H1 (cell line): ENCODE data around the gene RNF38. TPM values are rescaled to one million over a fixed set of nuclear protein-coding genes. Genes with fewer than 3 reads are reported as not detected.

Experiments used
- CTCF ChIA-PET: fragments of 300-600 bp; sonication (Branson Sonifier 250); formaldehyde crosslinking; loops from one replicate; lab custom pipeline; 2021; ENCODE audit not compliant: partially characterized antibody; lab: Charles Lee
- POLR2A ChIA-PET: fragments of 300-600 bp; sonication (Branson Sonifier 250); formaldehyde crosslinking; loops from one replicate; lab custom pipeline; 2021; ENCODE audit warnings: inconsistent platforms; ENCODE audit not compliant: partially characterized antibody; lab: Charles Lee
- DNase-seq, 2 experiments: peaks; one replicate each; pipeline versions ENCODE4 v3.0.0 to v3.0.0-alpha.2; 2010 to 2022; ENCODE audit warnings: low spot score in 2 of 2, low read depth in 1 of 2, mixed read lengths in 1 of 2
- FAIRE-seq: peaks from 2 replicates; lab custom pipeline; 2011; peaks lifted over from hg19 to GRCh38; lab: Jason Lieb, UNC
- H2AFZ ChIP-seq: 2 replicates; pipeline ENCODE4 v1.8.1; 2012; ENCODE audit warnings: low read length, inconsistent platforms
- H2AK5ac ChIP-seq: 2 replicates; pipeline ENCODE4 v1.6.1; 2013; ENCODE audit warnings: low read depth, low read length
- H2BK120ac ChIP-seq: replicated peaks from 2 replicates; pipeline ENCODE3; 2013; ENCODE audit warnings: low read depth, low read length, inconsistent platforms
- H2BK12ac ChIP-seq: 2 replicates; pipeline ENCODE4 v1.6.1; 2013; ENCODE audit warnings: low read depth, low read length
- H2BK15ac ChIP-seq: 2 replicates; pipeline ENCODE4 v1.6.1; 2013; ENCODE audit warnings: low read length
- H2BK20ac ChIP-seq: 2 replicates; pipeline ENCODE4 v1.6.1; 2013; ENCODE audit warnings: low read length
- H2BK5ac ChIP-seq: 2 replicates; pipeline ENCODE4 v1.6.1; 2013; ENCODE audit warnings: low read depth, low read length
- H3K14ac ChIP-seq: 2 replicates; pipeline ENCODE4 v1.6.1; 2013; ENCODE audit warnings: inconsistent platforms; ENCODE audit not compliant: insufficient read length
- H3K18ac ChIP-seq: 2 replicates; pipeline ENCODE4 v1.6.1; 2013; ENCODE audit warnings: low read length; ENCODE audit errors: extremely low read depth
- H3K23ac ChIP-seq: 2 replicates; pipeline ENCODE4 v1.6.1; 2013; ENCODE audit warnings: inconsistent platforms; ENCODE audit not compliant: insufficient read length
- H3K23me2 ChIP-seq: 2 replicates; pipeline ENCODE4 v1.6.1; 2013; ENCODE audit warnings: low read depth, low read length
- H3K27ac ChIP-seq: 2 replicates; pipeline ENCODE4 v1.6.1; 2011; ENCODE audit warnings: low read depth, low read length, inconsistent platforms
- H3K27me3 ChIP-seq, 4 experiments: replicated peaks in 1 of 4; 1 replicate in 1 of 4; 2 replicates in 3 of 4; pipeline versions ENCODE4 v1.6.1 to v1.8.1; 2011 to 2013; ENCODE audit warnings: low read length in 3 of 4, mild to moderate bottlenecking in 3 of 4, inconsistent platforms in 2 of 4, mixed read lengths in 2 of 4, moderate library complexity in 1 of 4; ENCODE audit not compliant: control insufficient read depth in 3 of 4, insufficient read depth in 3 of 4; ENCODE audit errors: extremely low read depth in 1 of 4
- H3K36me3 ChIP-seq, 4 experiments: 2 replicates each; pipeline versions ENCODE4 v1.6.1 to v1.8.1; 2011 to 2013; ENCODE audit warnings: mild to moderate bottlenecking in 4 of 4, low read length in 3 of 4, moderate library complexity in 2 of 4, control low read depth in 1 of 4, inconsistent platforms in 1 of 4; ENCODE audit not compliant: insufficient read depth in 4 of 4, control insufficient read depth in 2 of 4
- H3K4ac ChIP-seq: replicated peaks from 2 replicates; pipeline ENCODE3; 2013; ENCODE audit warnings: low read length, low read depth, mixed read lengths, inconsistent platforms; ENCODE audit not compliant: insufficient read length
- H3K4me1 ChIP-seq, 4 experiments: replicated peaks in 1 of 4; 1 replicate in 1 of 4; 2 replicates in 3 of 4; pipeline versions ENCODE4 v1.6.1 to v1.8.1; 2011 to 2013; ENCODE audit warnings: low read length in 3 of 4, inconsistent platforms in 2 of 4, mixed read lengths in 1 of 4; ENCODE audit not compliant: insufficient read depth in 4 of 4, control insufficient read depth in 3 of 4
- H3K4me2 ChIP-seq, 2 experiments: 2 replicates each; pipeline versions ENCODE4 v1.6.1 to v1.8.1; 2011 to 2013; ENCODE audit warnings: low read depth in 2 of 2, low read length in 2 of 2, control low read depth in 1 of 2, inconsistent platforms in 1 of 2, mild to moderate bottlenecking in 1 of 2; ENCODE audit not compliant: insufficient read depth in 1 of 2
- H3K4me3 ChIP-seq, 4 experiments: fragments of 200-600, 300-600 bp in 1 of 4; sonication (generic), shearing (Covaris generic), sonication (Bioruptor Twin) in 1 of 4; 2 replicates each; pipeline versions ENCODE4 v1.5.1 to v1.8.1; 2011 to 2016; ENCODE audit warnings: low read length in 4 of 4, low read depth in 3 of 4, control low read depth in 2 of 4, inconsistent platforms in 2 of 4, mild to moderate bottlenecking in 2 of 4, mixed read lengths in 1 of 4, moderate library complexity in 1 of 4; ENCODE audit not compliant: insufficient read depth in 2 of 4; ENCODE audit errors: extremely low read depth in 1 of 4
- H3K56ac ChIP-seq: replicated peaks from 2 replicates; pipeline ENCODE3; 2013; ENCODE audit warnings: low read depth, mild to moderate bottlenecking, mixed read lengths, low read length, inconsistent platforms; ENCODE audit not compliant: insufficient read length
- H3K79me1 ChIP-seq: 2 replicates; pipeline ENCODE4 v1.6.1; 2013; ENCODE audit warnings: low read depth, low read length, control low read depth
- H3K79me2 ChIP-seq, 2 experiments: 2 replicates each; pipeline versions ENCODE4 v1.6.1 to v1.8.1; 2012 to 2013; ENCODE audit warnings: low read length in 2 of 2, mild to moderate bottlenecking in 2 of 2, inconsistent platforms in 1 of 2; ENCODE audit not compliant: insufficient read depth in 2 of 2, control insufficient read depth in 1 of 2
- H3K9ac ChIP-seq, 4 experiments: replicated peaks in 1 of 4; 1 replicate in 1 of 4; 2 replicates in 3 of 4; pipeline versions ENCODE4 v1.6.1 to v1.8.1; 2011 to 2013; ENCODE audit warnings: low read depth in 3 of 4, low read length in 3 of 4, control low read depth in 2 of 4, mild to moderate bottlenecking in 2 of 4, moderate library complexity in 2 of 4, inconsistent platforms in 1 of 4; ENCODE audit errors: extremely low read depth in 1 of 4
- H3K9me3 ChIP-seq, 2 experiments: 2 replicates each; pipeline versions ENCODE4 v1.6.1 to v1.8.1; 2012 to 2013; ENCODE audit warnings: mild to moderate bottlenecking in 2 of 2, moderate library complexity in 2 of 2, control low read depth in 1 of 2, inconsistent platforms in 1 of 2, low read depth in 1 of 2, low read length in 1 of 2, mixed read lengths in 1 of 2; ENCODE audit not compliant: insufficient read depth in 2 of 2
- H4K20me1 ChIP-seq, 2 experiments: replicated peaks in 1 of 2; 2 replicates each; pipeline versions ENCODE3 to v1.8.1; 2011 to 2013; ENCODE audit warnings: inconsistent platforms in 2 of 2, low read length in 2 of 2, mild to moderate bottlenecking in 1 of 2; ENCODE audit not compliant: insufficient read depth in 2 of 2, control insufficient read depth in 1 of 2
- H4K5ac ChIP-seq: 2 replicates; pipeline ENCODE4 v1.6.1; 2013; ENCODE audit warnings: low read length, low read depth, mixed read lengths, inconsistent platforms; ENCODE audit not compliant: insufficient read length
- H4K8ac ChIP-seq: 2 replicates; pipeline ENCODE4 v1.8.0; 2013; ENCODE audit warnings: mild to moderate bottlenecking, moderate library complexity, low read length, inconsistent platforms; ENCODE audit not compliant: insufficient read depth; ENCODE audit errors: extremely low read depth
- H4K91ac ChIP-seq: replicated peaks from 2 replicates; pipeline ENCODE3; 2013; ENCODE audit warnings: low read length, mixed read lengths, inconsistent platforms; ENCODE audit not compliant: insufficient read length
- JUN ChIP-seq: IDR thresholded peaks from 2 replicates; pipeline ENCODE4 v1.6.1; 2011; ENCODE audit warnings: low read depth, mild to moderate bottlenecking, improper control_type of control experiment, low read length
- TAF1 ChIP-seq: IDR thresholded peaks from 2 replicates; pipeline ENCODE4 v1.6.1; 2011; ENCODE audit warnings: mild to moderate bottlenecking, low read depth, low read length
- WGBS, 2 experiments: shearing (Covaris generic) in 1 of 2; methylation state at CpG; one replicate each; pipeline versions ENCODE4 v1.1.6 to v1.1.7; 2013 to 2015; ENCODE audit warnings: low lambda C conversion rate in 2 of 2, mixed read lengths in 2 of 2, inconsistent platforms in 1 of 2, low coverage in 1 of 2, missing lambda C conversion rate in 1 of 2; ENCODE audit not compliant: insufficient replicate concordance in 2 of 2, insufficient coverage in 1 of 2, insufficient read length in 1 of 2; ENCODE audit errors: extremely low coverage in 1 of 2, missing lambda C conversion rate in 1 of 2; 5-methylcytosine and 5-hydroxymethylcytosine counted together
- polyA plus RNA-seq, 7 experiments: library from polyadenylated mRNA; depleted of rRNA in 3 of 7; stranded (reverse) in 5 of 7; unstranded in 2 of 7; fragments of >200 nt in 5 of 7; fragments of 200-250 nt in 2 of 7; gene quantifications; 1 replicate in 5 of 7; 2 replicates in 1 of 7; 4 replicates in 1 of 7; pipeline versions ENCODE4 v1.2.1 to v1.2.3, GENCODE V29; 2011 to 2013; ENCODE audit warnings: missing spikeins in 2 of 7, mixed read lengths in 2 of 7
- total RNA-seq: library from RNA; stranded (reverse); fragmentation: NEBNext Ultra II Directional; extraction: Animal tissue kit (Norgen Biotek cat#: 25700); gene quantifications from 2 replicates; pipeline ENCODE4 v1.2.1, GENCODE V29; 2021

The RNF38 gene
- total and polyA plus RNA-seq, 2 of the 8 experiments (the other 6 are each of a cell fraction or from before 2014, with no cell fraction given) = 54.9 to 60.9 TPM

DNA sequence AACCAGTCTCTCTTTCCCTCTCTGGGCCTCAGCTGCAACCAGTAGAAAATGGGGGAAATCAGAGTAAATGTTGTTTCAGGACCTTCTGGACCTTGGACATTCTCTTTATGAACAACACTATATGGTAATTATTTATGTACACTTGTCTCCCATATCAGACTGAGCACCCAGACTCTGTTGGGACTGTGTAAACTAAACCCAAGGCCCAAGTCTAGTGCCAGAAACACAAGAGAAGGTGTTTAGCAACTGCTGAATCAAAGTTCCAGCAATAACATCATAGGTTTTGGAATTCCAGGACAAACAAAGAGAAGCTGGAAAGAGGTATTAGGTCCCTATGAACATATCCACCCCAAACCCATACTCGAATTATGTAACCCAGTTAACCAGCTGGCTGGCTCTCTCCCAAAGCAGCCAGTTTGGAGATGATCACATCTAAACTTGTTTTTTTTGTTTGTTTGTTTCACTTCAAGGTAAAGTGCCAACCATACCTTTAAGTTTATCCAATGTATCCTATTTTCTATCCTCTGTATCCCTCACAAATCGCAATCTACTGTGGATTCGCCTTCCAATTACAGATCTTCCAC lies 1.9 kb upstream of the RNF38 start:
- Histone ChIP-seq H4K20me1 (peaks cover 4% of the 10 kb centered on the region in 2 experiments), H3K56ac (no peak overlapping the region), H3K14ac (no peak overlapping the region), H3K4me1 (peaks cover 0 to 9% (median 0%) of the 10 kb centered on the region in 4 experiments; a peak in 3 of 7 replicates), H3K36me3 (0 out of 8 replicates have a peak, but pooled peaks cover 0 to 2% (median 0%) of the 10 kb centered on the region in 4 experiments), H3K23me2 (peaks cover 2% of the 10 kb centered on the region; the same call in 1 of the 2 replicates), H3K4me3 (peak overlapping the region in 3 of 4 experiments; percentile 23 to 97 (median 29); a peak in 2 of 8 replicates), H3K27ac (no peak overlapping the region), H2BK5ac (no peak overlapping the region), H2BK12ac (no peak overlapping the region), H4K91ac (no peak overlapping the region), H2AK5ac (no peak overlapping the region), H3K79me1 (peaks cover 3% of the 10 kb centered on the region; the same call in 1 of the 2 replicates), H2BK20ac (no peak overlapping the region), H3K79me2 (peaks cover 20 to 86% of the 10 kb centered on the region in 2 experiments), H2AFZ (no peak overlapping the region), H3K27me3 (no peaks in the 10 kb centered on the region), H3K4me2 (peak overlapping the region; percentile 74 to 80; a peak in 3 of 4 replicates), H3K18ac (no peak overlapping the region), H4K5ac (no peak overlapping the region), H2BK120ac (no peak overlapping the region), H3K9ac (no peak overlapping the region), H4K8ac (no peak overlapping the region), H2BK15ac (no peak overlapping the region), H3K4ac (no peak overlapping the region), H3K9me3 (no peaks in the 10 kb centered on the region), H3K23ac (no peak overlapping the region)
- 93% methylated on average over 3 of the region's 3 CpGs; no CpG with 5 or more reads in 1 of the 2 experiments for WGBS, 2 experiments
- POLR2A ChIA-PET = interaction anchor here (0.6 to 2.6 kb wide), 8 partner anchors 9 to 855 kb away, joined by 3 to 9 read pairs (median 3); no protein-coding TSS in a partner anchor
- CTCF ChIA-PET = interaction anchor here (0.6 to 2.1 kb wide), 15 partner anchors 10 to 256 kb away, joined by 3 to 11 read pairs (median 5); no protein-coding TSS in a partner anchor
- no peak for FAIRE-seq
- no peak for DNase-seq
- TF ChIP-seq JUN = no peak
- no peak for TF ChIP-seq TAF1
